GM20431 (cell line): Measurements from ENCODE around the gene RNF20.
"Not testable (repeated sequence)": the region's sequence is repeated elsewhere in the genome, so short reads cannot be mapped to it uniquely, and the experiment has no call there.

Experiments used
- in situ Hi-C: fragments of 300-500 bp; cut with MseI, MboI; formaldehyde crosslinking; loops from one replicate; pipeline ENCODE4 v1.15.0; 2020; ENCODE audit warnings: low sequenced_read_pairs; ENCODE audit not compliant: unreplicated experiment

The RNF20 gene

GRCh38 chr9:101586651-101587050 lies 53.0 kb downstream of the RNF20 start:
- in situ Hi-C loops = no loop called here

GRCh38 chr9:101587332-101588043 lies 53.8 kb downstream of the RNF20 start:
- in situ Hi-C loops = no loop called here

GRCh38 chr9:101590074-101590473 lies 56.4 kb downstream of the RNF20 start:
- in situ Hi-C loops = not testable (repeated sequence)

- in situ Hi-C loops = no loop called here
Measured at GRCh38 chr9:101590901-101591300, 57.2 kb downstream of the RNF20 start.

GRCh38 chr9:101591787-101592446 lies 58.3 kb downstream of the RNF20 start:
- in situ Hi-C loops = no loop called here

- in situ Hi-C loops = no loop called here
Measured at GRCh38 chr9:101592788-101593187, 59.1 kb downstream of the RNF20 start.

- in situ Hi-C loops = no loop called here
Measured at GRCh38 chr9:101593345-101593744, 59.7 kb downstream of the RNF20 start.

- in situ Hi-C loops = no loop called here
Measured at GRCh38 chr9:101594796-101595195, 61.1 kb downstream of the RNF20 start, which contains the start of gene PPP3R2. TSS of gene PPP3R2 (minus strand) at chr9:101594969. CDS start at chr9:101594921, 48 bp downstream.

- in situ Hi-C loops = no loop called here
Measured at GRCh38 chr9:101601904-101602765, 68.5 kb downstream of the RNF20 start.

- in situ Hi-C loops = no loop called here
Measured at GRCh38 chr9:101604296-101604695, 70.6 kb downstream of the RNF20 start.

- in situ Hi-C loops = no loop called here
Measured at GRCh38 chr9:101605547-101605946, 71.9 kb downstream of the RNF20 start.
